GM12878 (cell line): ENCODE measurements around the gene PLEKHH1. TPM values are rescaled to one million over a fixed set of nuclear protein-coding genes. Genes with fewer than 3 reads are reported as not detected.

Experiments used
- ATAC-seq: fragments of 200-7000 bp; cut with Tn5 transposase; 3 replicates; pipeline ENCODE4 v1.9.1; 2020; ENCODE audit warnings: mild to moderate bottlenecking, moderate library complexity
- BruUV-seq: library from RNA; stranded (reverse); fragments of 400-500 nt; replicated peaks from 2 replicates; lab custom pipeline; 2021; lab: Mats Ljungman, UMichigan
- CTCF ChIA-PET: fragments of 300-600 bp; sonication (Branson Sonifier 250); formaldehyde crosslinking; extraction: SDS; loops from one replicate; lab custom pipeline; 2021; ENCODE audit warnings: inconsistent platforms; lab: Yijun Ruan, JAX
- POLR2A ChIA-PET: fragments of 350-600 bp; formaldehyde crosslinking; extraction: SDS; loops from one replicate; lab custom pipeline; 2021; ENCODE audit warnings: inconsistent platforms; lab: Charles Lee
- RAD21 ChIA-PET: fragments of 300-600 bp; sonication (Branson Sonifier 250); formaldehyde crosslinking; loops from one replicate; lab custom pipeline; 2023; ENCODE audit warnings: antibody characterized with exemption; ENCODE audit not compliant: unreplicated experiment; lab: Charles Lee
- SMC1A ChIA-PET: fragments of 300-600 bp; sonication (Branson Sonifier 250); formaldehyde crosslinking; loops from one replicate; lab custom pipeline; 2023; ENCODE audit not compliant: unreplicated experiment, uncharacterized antibody; lab: Charles Lee
- DNase-seq: peaks from one replicate; pipeline ENCODE4 v3.0.0-alpha.2; 2011; ENCODE audit warnings: low read depth, low spot score
- FAIRE-seq: peaks from 3 replicates; lab custom pipeline; 2011; peaks lifted over from hg19 to GRCh38; lab: Jason Lieb, UNC
- H2AFZ ChIP-seq: 2 replicates; pipeline ENCODE4 v1.6.0; 2011; ENCODE audit warnings: low read depth, low read length, control low read depth; ENCODE audit not compliant: control insufficient read depth
- H3K27ac ChIP-seq: 2 replicates; pipeline ENCODE4 v1.5.1; 2011; ENCODE audit warnings: control low read depth; ENCODE audit not compliant: control insufficient read depth, insufficient read depth
- H3K27me3 ChIP-seq, 2 experiments: replicated peaks in 1 of 2; 2 replicates each; pipeline versions ENCODE4 v1.6.0 to v1.6.1; 2011; ENCODE audit warnings: low read length in 1 of 2; ENCODE audit not compliant: control insufficient read depth in 2 of 2, insufficient read depth in 2 of 2
- H3K36me3 ChIP-seq, 2 experiments: 2 replicates each; pipeline ENCODE4 v1.5.1; 2011; ENCODE audit warnings: low read length in 1 of 2; ENCODE audit not compliant: control insufficient read depth in 2 of 2, insufficient read depth in 2 of 2
- H3K4me1 ChIP-seq: 2 replicates; pipeline ENCODE4 v1.6.1; 2011; ENCODE audit warnings: mild to moderate bottlenecking, low read length, moderate library complexity, mixed read lengths; ENCODE audit not compliant: control insufficient read depth, insufficient read depth
- H3K4me2 ChIP-seq: 2 replicates; pipeline ENCODE4 v1.6.0; 2011; ENCODE audit warnings: control low read depth; ENCODE audit not compliant: control insufficient read depth, insufficient read depth
- H3K4me3 ChIP-seq: fragments of 200-600 bp; sonication (generic); 2 replicates; pipeline ENCODE4 v1.5.1; 2016
- H3K79me2 ChIP-seq: 2 replicates; pipeline ENCODE4 v1.6.0; 2011; ENCODE audit warnings: low read length; ENCODE audit not compliant: control insufficient read depth, insufficient read depth
- H3K9ac ChIP-seq: 2 replicates; pipeline ENCODE4 v1.8.0; 2011; ENCODE audit warnings: low read length, control low read depth, mixed read lengths; ENCODE audit not compliant: control insufficient read depth, insufficient read depth
- H3K9me3 ChIP-seq: replicated peaks from 3 replicates; pipeline ENCODE4 v1.5.1; 2011; ENCODE audit warnings: mild to moderate bottlenecking, low read length; ENCODE audit not compliant: control insufficient read depth, insufficient read depth
- H4K20me1 ChIP-seq: 2 replicates; pipeline ENCODE4 v1.6.0; 2011; ENCODE audit not compliant: control insufficient read depth, insufficient read depth
- ATF3 ChIP-seq: IDR thresholded peaks from 2 replicates; pipeline ENCODE4 v1.6.1; 2011; ENCODE audit warnings: low read depth, mild to moderate bottlenecking, low read length, moderate library complexity, borderline replicate concordance; ENCODE audit errors: extremely low read depth
- CBX3 ChIP-seq: fragments of 200-600 bp; sonication (generic); IDR thresholded peaks from 2 replicates; pipeline ENCODE4 v1.6.1; 2016; ENCODE audit warnings: low read depth, borderline replicate concordance
- CHD4 ChIP-seq: fragments of 200-600 bp; sonication (generic); IDR thresholded peaks from 2 replicates; pipeline ENCODE4 v1.6.1; 2016; ENCODE audit warnings: mild to moderate bottlenecking
- EED ChIP-seq: sonication (generic); IDR thresholded peaks from 2 replicates; pipeline ENCODE4 v1.6.1; 2016; ENCODE audit warnings: antibody characterized with exemption, low read depth
- FOXK2 ChIP-seq: fragments of 450-650 bp; IDR thresholded peaks from 2 replicates; pipeline ENCODE4 v1.6.1; 2017; ENCODE audit warnings: mild to moderate bottlenecking, moderate library complexity
- FOXM1 ChIP-seq: IDR thresholded peaks from 2 replicates; pipeline ENCODE4 v1.6.1; 2012; ENCODE audit warnings: low read depth, mild to moderate bottlenecking, inconsistent platforms, low read length, moderate library complexity
- HDAC2 ChIP-seq: fragments of 200-600 bp; sonication (generic); IDR thresholded peaks from 2 replicates; pipeline ENCODE4 v1.6.1; 2017
- HDGF ChIP-seq: fragments of 450-650 bp; IDR thresholded peaks from 2 replicates; pipeline ENCODE4 v1.6.1; 2016; ENCODE audit warnings: antibody characterized with exemption
- MYB ChIP-seq: fragments of 150-350 bp; IDR thresholded peaks from 2 replicates; pipeline ENCODE4 v1.6.1; 2014; ENCODE audit warnings: mild to moderate bottlenecking, low read depth, low read length, borderline replicate concordance
- MYC ChIP-seq: IDR thresholded peaks from 2 replicates; pipeline ENCODE4 v1.6.1; 2011; ENCODE audit warnings: mild to moderate bottlenecking, low read length, moderate library complexity, inconsistent platforms; ENCODE audit not compliant: insufficient read depth, insufficient replicate concordance, insufficient read length, severe bottlenecking
- NFYA ChIP-seq: IDR thresholded peaks from 2 replicates; pipeline ENCODE4 v1.6.1; 2011; ENCODE audit warnings: low read depth, mild to moderate bottlenecking, low read length, improper control_type of control experiment, borderline replicate concordance
- PML ChIP-seq: IDR thresholded peaks from 2 replicates; pipeline ENCODE4 v1.6.1; 2012; ENCODE audit warnings: low read length, inconsistent platforms
- RBBP5 ChIP-seq: fragments of 200-600 bp; sonication (generic); conservative IDR thresholded peaks from 2 replicates; pipeline ENCODE4 v1.6.1; 2016
- REST ChIP-seq: IDR thresholded peaks from 2 replicates; pipeline ENCODE4 v1.6.1; 2012; ENCODE audit warnings: mild to moderate bottlenecking, low read depth, low read length
- SPI1 ChIP-seq: IDR thresholded peaks from 2 replicates; pipeline ENCODE4 v1.6.1; 2011; ENCODE audit warnings: low read depth, mild to moderate bottlenecking, low read length, moderate library complexity, borderline replicate concordance; ENCODE audit not compliant: insufficient read depth
- SUZ12 ChIP-seq: fragments of 200-600 bp; sonication (generic); IDR thresholded peaks from one replicate; pipeline ENCODE4 v1.6.1; 2018; ENCODE audit warnings: antibody characterized with exemption, mild to moderate bottlenecking; ENCODE audit not compliant: unreplicated experiment
- TARDBP ChIP-seq: IDR thresholded peaks from 2 replicates; pipeline ENCODE4 v1.6.1; 2016; ENCODE audit warnings: borderline replicate concordance
- TCF12 ChIP-seq: IDR thresholded peaks from 2 replicates; pipeline ENCODE4 v1.6.1; 2011; ENCODE audit warnings: low read depth, mild to moderate bottlenecking, low read length
- ZNF217 ChIP-seq: fragments of 450-650 bp; IDR thresholded peaks from 2 replicates; pipeline ENCODE4 v1.6.1; 2017; ENCODE audit warnings: antibody characterized with exemption, mild to moderate bottlenecking
- WGBS: methylation state at CpG from one replicate; pipeline ENCODE4 v1.1.6; 2016; ENCODE audit warnings: low lambda C conversion rate; ENCODE audit not compliant: insufficient replicate concordance, insufficient coverage; ENCODE audit errors: missing lambda C conversion rate; 5-methylcytosine and 5-hydroxymethylcytosine counted together
- in situ Hi-C: fragments of 300-500 bp; cut with MboI; formaldehyde crosslinking; loops from 9 replicates; pipeline ENCODE4 v1.14.3; 2018; ENCODE audit warnings: mixed read lengths
- intact Hi-C: fragments of 100-400 bp; cut with micrococcal nuclease; formaldehyde crosslinking; loops from one replicate; pipeline ENCODE4 v1.14.2; 2022; ENCODE audit not compliant: unreplicated experiment
- polyA plus RNA-seq, 11 experiments: library from polyadenylated mRNA; depleted of rRNA in 4 of 11; unstranded in 6 of 11; stranded (reverse) in 5 of 11; fragments of >200 nt; fragmentation: Nextera tagmentation in 4 of 11; fragmentation: Illumina TruSeq in 1 of 11; extraction: Ambion mirVana in 4 of 11; extraction: Trizol in 1 of 11; gene quantifications; 1 replicate in 1 of 11; 2 replicates in 10 of 11; pipeline versions ENCODE4 v1.2.1 to v1.2.3, GENCODE V29; 2011 to 2016; ENCODE audit warnings: inconsistent platforms in 2 of 11, missing spikeins in 2 of 11, low read depth in 1 of 11
- total RNA-seq, 4 experiments: library from RNA; depleted of rRNA in 3 of 4; stranded (reverse); fragments of >200 nt in 3 of 4; fragmentation: Illumina TruSeq in 1 of 4; extraction: Trizol in 1 of 4; gene quantifications; 2 replicates each; pipeline versions ENCODE4 v1.2.1 to v1.2.3, GENCODE V29; 2013 to 2021
- TF ChIP-seq, protein P1 (sequence below): IDR thresholded peaks from 2 replicates; pipeline ENCODE4 v1.6.1; 2011; ENCODE audit warnings: mild to moderate bottlenecking, low read depth, low read length, moderate library complexity; ENCODE audit not compliant: insufficient replicate concordance

The PLEKHH1 gene
- total and polyA plus RNA-seq, 10 of the 15 experiments (the other 5 are each of a cell fraction or from before 2014, with no cell fraction given): 0.11 to 0.95 (median 0.41) TPM

DNA sequence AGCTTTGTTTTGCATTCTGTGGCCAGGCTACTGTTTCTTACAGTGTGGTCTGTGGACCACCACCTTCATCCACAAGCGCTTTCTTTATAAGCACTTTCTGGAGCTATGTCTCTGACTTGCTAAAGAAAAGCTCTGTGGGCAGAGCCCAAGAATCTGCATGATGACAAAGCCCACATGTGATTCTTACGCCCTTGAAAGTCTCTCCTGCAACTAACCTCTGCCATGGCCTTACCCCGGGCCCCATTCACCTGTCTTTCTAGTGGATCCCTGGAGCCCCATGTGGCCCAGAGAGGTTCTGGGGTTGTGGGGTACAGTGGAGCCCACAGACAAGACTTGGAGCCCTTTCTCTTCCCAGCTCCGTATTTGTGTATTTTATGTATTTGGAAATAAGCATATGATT is 16.6 kb downstream of the PLEKHH1 start:
- Histone ChIP-seq H3K4me3 (no peak overlapping the region), H3K4me2 (no peak overlapping the region), H3K4me1 (no peaks in the 10 kb centered on the region), H4K20me1 (no peaks in the 10 kb centered on the region), H3K9ac (no peak overlapping the region), H3K79me2 (no peaks in the 10 kb centered on the region), H3K27ac (no peak overlapping the region), H3K27me3 (peaks cover 0 to 4% of the 10 kb centered on the region in 2 experiments; a peak in 3 of 4 replicates), H3K9me3 (peaks cover under 1% of the 10 kb centered on the region; the same call in 2 of the 3 replicates), H3K36me3 (no peaks in the 10 kb centered on the region), H2AFZ (no peak overlapping the region)
- in situ Hi-C loops: no loop called here
- ATAC-seq: no peak
- ChIA-PET RAD21 (no interaction called here), SMC1A (interaction anchor here (0.6 to 0.8 kb wide), 2 partner anchors 28 to 122 kb away, joined by 3 to 4 read pairs; no protein-coding TSS in a partner anchor), POLR2A (no interaction called here), CTCF (interaction anchor here (1.0 to 1.3 kb wide), 3 partner anchors 11 to 123 kb away, joined by 3 to 4 read pairs (median 4); no protein-coding TSS in a partner anchor)
- intact Hi-C loops: no loop called here
- DNase-seq: no peak
- TF ChIP-seq MYB (no peak), FOXM1 (no peak), ATF3 (no peak), HDAC2 (no peak), SPI1 (no peak), EED (no peak), SUZ12 (no peak), TCF12 (no peak), TARDBP (no peak), HDGF (no peak), MYC (no peak), CBX3 (no peak), NFYA (no peak), CHD4 (no peak), PML (no peak), REST (no peak), RBBP5 (no peak), ZNF217 (no peak), FOXK2 (no peak)
- TF ChIP-seq, protein P1, sequence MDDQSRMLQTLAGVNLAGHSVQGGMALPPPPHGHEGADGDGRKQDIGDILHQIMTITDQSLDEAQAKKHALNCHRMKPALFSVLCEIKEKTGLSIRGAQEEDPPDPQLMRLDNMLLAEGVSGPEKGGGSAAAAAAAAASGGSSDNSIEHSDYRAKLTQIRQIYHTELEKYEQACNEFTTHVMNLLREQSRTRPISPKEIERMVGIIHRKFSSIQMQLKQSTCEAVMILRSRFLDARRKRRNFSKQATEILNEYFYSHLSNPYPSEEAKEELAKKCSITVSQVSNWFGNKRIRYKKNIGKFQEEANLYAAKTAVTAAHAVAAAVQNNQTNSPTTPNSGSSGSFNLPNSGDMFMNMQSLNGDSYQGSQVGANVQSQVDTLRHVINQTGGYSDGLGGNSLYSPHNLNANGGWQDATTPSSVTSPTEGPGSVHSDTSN: no peak
- no peak for FAIRE-seq
- 40% methylated on average over 4 of the region's 4 CpGs for WGBS
- BruUV-seq: no TSS peak
